ENCODE measurements around the gene KDM5B. TPM values are rescaled to one million over a fixed set of nuclear protein-coding genes. Genes with fewer than 3 reads are reported as not detected.

Gene KDM5B
- polyA plus RNA-seq, 3 donors: 3.4 to 12.5 (median 10.6) TPM

DNA sequence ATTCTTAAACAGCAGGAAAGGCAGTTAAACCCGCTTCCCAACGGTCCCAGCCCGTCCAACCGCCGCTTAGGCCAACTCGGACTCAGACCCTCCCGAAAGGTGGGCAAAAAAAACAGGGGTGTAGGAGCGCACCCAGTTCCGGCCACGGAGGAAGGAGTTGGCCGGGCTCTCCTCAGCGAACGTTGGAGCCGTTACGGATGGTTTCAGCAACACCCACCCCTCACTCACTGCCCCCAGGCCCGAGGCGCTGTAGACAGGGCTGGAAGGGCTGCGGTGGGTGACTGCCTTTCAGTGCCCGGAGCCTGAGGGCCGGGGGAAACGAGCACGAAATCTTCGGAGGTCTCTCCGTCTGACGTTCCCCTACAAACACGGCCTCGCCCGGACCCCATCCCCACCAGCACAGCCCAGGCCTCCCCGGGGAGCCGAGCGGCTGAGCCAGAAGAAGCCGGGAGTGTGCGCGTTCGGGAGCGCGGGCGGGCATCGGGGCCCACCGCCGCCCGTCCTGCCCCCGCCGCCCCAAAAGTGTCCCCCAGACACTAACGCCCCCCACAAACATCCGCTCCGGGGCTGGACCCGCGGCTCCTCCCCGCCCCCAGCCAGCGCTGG, 1.3 kb downstream of the KDM5B start:
- DNase-seq: no peak
- peaks cover 0 to 10% of the 10 kb centered on the region in 2 donors for H3K27me3 ChIP-seq (ENCODE audit: control insufficient read depth in 2 of 2, insufficient read depth in 2 of 2, low read length in 2 of 2)
- peak overlapping the region; percentile 81 for H2AFZ ChIP-seq (ENCODE audit: insufficient read depth, low read depth, low read length, poor library complexity, severe bottlenecking)
- peaks cover 10 to 20% (median 12%) of the 10 kb centered on the region in 3 donors for H3K27me3 Mint-ChIP-seq (ENCODE audit: low read depth in 3 of 3)
- H3K9me3 ChIP-seq (replicated peaks in 1 of 2; ENCODE audit: control insufficient read depth in 1 of 2, insufficient read depth in 1 of 2, low read length in 2 of 2): no peaks in the 10 kb centered on the region
- peaks cover 58% of the 10 kb centered on the region for H3K4me1 Mint-ChIP-seq
- H3K4me3 Mint-ChIP-seq: peak overlapping the region; percentile 87 to 91
- H3K36me3 ChIP-seq (replicated peaks in 1 of 2; ENCODE audit: control insufficient read depth in 1 of 2, insufficient read depth in 2 of 2, low read length in 2 of 2): no peaks in the 10 kb centered on the region
- peak overlapping the region; percentile 52 to 92 (median 80) for H3K4me3 ChIP-seq (replicated peaks in 1 of 3; ENCODE audit: low read depth in 2 of 3, low read length in 3 of 3)
- intact Hi-C loops (cut with micrococcal nuclease): loop anchor here in 1 of 2 donors (5.0 kb wide), 2 partner anchors 80 to 160 kb away; partner anchors contain the start of genes CYB5R1 and RABIF
- WGBS (ENCODE audit: insufficient coverage): under 1% methylated on average over 38 of the region's 51 CpGs
- H3K79me2 ChIP-seq (ENCODE audit: insufficient read depth, low read length): peaks cover 66% of the 10 kb centered on the region
- peaks cover 45 to 53% of the 10 kb centered on the region in 2 donors for H3K4me1 ChIP-seq (ENCODE audit: control insufficient read depth in 1 of 2, insufficient read depth in 2 of 2, low read length in 2 of 2)
- H4K20me1 ChIP-seq (ENCODE audit: insufficient read depth, low read length): peaks cover 40% of the 10 kb centered on the region
- H3K4me2 ChIP-seq (replicated peaks; ENCODE audit: extremely low read depth, low read length, poor library complexity, severe bottlenecking): peak overlapping the region; percentile 92
- peak overlapping the region in 1 of 2 donors; percentile 83 for H3K27ac ChIP-seq (ENCODE audit: low read depth in 1 of 2, low read length in 2 of 2)
- TF ChIP-seq, protein P1, sequence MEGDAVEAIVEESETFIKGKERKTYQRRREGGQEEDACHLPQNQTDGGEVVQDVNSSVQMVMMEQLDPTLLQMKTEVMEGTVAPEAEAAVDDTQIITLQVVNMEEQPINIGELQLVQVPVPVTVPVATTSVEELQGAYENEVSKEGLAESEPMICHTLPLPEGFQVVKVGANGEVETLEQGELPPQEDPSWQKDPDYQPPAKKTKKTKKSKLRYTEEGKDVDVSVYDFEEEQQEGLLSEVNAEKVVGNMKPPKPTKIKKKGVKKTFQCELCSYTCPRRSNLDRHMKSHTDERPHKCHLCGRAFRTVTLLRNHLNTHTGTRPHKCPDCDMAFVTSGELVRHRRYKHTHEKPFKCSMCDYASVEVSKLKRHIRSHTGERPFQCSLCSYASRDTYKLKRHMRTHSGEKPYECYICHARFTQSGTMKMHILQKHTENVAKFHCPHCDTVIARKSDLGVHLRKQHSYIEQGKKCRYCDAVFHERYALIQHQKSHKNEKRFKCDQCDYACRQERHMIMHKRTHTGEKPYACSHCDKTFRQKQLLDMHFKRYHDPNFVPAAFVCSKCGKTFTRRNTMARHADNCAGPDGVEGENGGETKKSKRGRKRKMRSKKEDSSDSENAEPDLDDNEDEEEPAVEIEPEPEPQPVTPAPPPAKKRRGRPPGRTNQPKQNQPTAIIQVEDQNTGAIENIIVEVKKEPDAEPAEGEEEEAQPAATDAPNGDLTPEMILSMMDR (IDR thresholded peaks at IDR 0.05): no peak
- H3K36me3 Mint-ChIP-seq: peaks cover 0 to 2% of the 10 kb centered on the region in 2 donors
- H3K9ac ChIP-seq (ENCODE audit: insufficient read depth, low read length, poor library complexity, severe bottlenecking): peak overlapping the region; percentile 86
- no peaks in the 10 kb centered on the region for H3K9me3 Mint-ChIP-seq
- H3K27ac Mint-ChIP-seq: peak overlapping the region in 5 of 7 donors; percentile 37 to 84 (median 53)

DNA sequence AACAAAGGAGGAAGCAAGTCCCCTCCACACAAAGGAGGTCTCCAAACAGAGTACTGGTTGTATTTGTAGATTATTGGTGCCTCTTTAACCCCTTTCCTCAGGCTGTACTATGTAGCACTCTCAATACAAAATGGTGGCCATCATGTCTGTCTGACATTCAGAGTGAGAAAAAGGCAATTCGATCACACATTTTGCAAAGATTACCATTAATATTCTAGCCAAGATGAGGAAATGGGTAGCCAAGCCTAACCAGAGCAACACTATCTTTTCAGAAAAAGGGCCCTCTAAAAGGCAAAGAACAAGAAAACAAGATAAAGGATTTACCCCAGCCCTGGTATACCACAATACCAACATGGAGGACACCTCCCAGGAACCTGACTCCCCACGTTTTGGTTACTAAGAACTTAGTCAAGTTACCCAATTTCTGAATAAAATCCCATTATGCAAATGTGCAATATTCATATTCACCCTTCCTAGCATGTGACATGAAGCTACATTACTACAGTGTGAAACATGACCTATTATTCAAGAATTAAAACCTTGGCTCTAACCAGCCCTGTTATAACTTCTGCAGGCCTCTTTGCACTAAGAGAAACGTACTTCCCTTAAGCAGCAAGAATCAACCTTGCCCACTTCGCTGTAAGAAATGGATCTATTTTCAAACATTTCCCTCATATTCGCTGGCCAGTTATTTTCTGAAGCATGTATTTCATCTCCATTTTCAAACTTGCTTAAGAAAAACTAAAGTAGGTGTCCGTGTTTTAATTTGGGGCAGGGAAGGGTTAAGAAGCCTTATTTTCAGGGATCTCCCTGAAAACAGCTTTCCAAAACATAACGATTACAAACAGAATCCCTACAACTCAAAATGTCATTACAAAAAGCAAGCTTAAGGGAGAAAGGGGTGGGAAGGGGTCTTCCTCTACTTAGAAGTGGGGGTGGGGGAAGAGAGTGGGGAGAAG, 2.1 kb downstream of the KDM5B start:
- peak overlapping the region; percentile 86 for H3K9ac ChIP-seq (ENCODE audit: insufficient read depth, low read length, poor library complexity, severe bottlenecking)
- intact Hi-C loops (cut with micrococcal nuclease): loop anchor here in 1 of 2 donors (5.0 kb wide), 2 partner anchors 81 to 161 kb away; partner anchors contain the start of genes CYB5R1 and RABIF
- H3K4me1 ChIP-seq (ENCODE audit: control insufficient read depth in 1 of 2, insufficient read depth in 2 of 2, low read length in 2 of 2): peaks cover 38 to 46% of the 10 kb centered on the region in 2 donors
- H4K20me1 ChIP-seq (ENCODE audit: insufficient read depth, low read length): peaks cover 47% of the 10 kb centered on the region
- TF ChIP-seq, protein P1 (IDR thresholded peaks at IDR 0.05): no peak
- H3K36me3 Mint-ChIP-seq: no peaks in the 10 kb centered on the region
- H3K27ac ChIP-seq (ENCODE audit: low read depth in 1 of 2, low read length in 2 of 2): peak overlapping the region in 1 of 2 donors; percentile 83
- DNase-seq: peak in 2 of 3 donors; percentile 54 to 62
- H3K4me3 ChIP-seq (replicated peaks in 1 of 3; ENCODE audit: low read depth in 2 of 3, low read length in 3 of 3): peak overlapping the region; percentile 52 to 92 (median 80)
- peak overlapping the region; percentile 81 for H2AFZ ChIP-seq (ENCODE audit: insufficient read depth, low read depth, low read length, poor library complexity, severe bottlenecking)
- peak overlapping the region; percentile 87 to 91 for H3K4me3 Mint-ChIP-seq
- H3K9me3 Mint-ChIP-seq: no peaks in the 10 kb centered on the region
- no peaks in the 10 kb centered on the region for H3K36me3 ChIP-seq (replicated peaks in 1 of 2; ENCODE audit: control insufficient read depth in 1 of 2, insufficient read depth in 2 of 2, low read length in 2 of 2)
- H3K79me2 ChIP-seq (ENCODE audit: insufficient read depth, low read length): peaks cover 72% of the 10 kb centered on the region
- H3K27me3 Mint-ChIP-seq (ENCODE audit: low read depth in 3 of 3): peaks cover 4 to 13% (median 8%) of the 10 kb centered on the region in 3 donors
- no peaks in the 10 kb centered on the region for H3K9me3 ChIP-seq (replicated peaks in 1 of 2; ENCODE audit: control insufficient read depth in 1 of 2, insufficient read depth in 1 of 2, low read length in 2 of 2)
- peaks cover 0 to 3% of the 10 kb centered on the region in 2 donors for H3K27me3 ChIP-seq (ENCODE audit: control insufficient read depth in 2 of 2, insufficient read depth in 2 of 2, low read length in 2 of 2)
- peak overlapping the region in 6 of 7 donors; percentile 27 to 76 (median 40) for H3K27ac Mint-ChIP-seq
- H3K4me2 ChIP-seq (replicated peaks; ENCODE audit: extremely low read depth, low read length, poor library complexity, severe bottlenecking): peak overlapping the region; percentile 92
- 0% methylated on average over 3 of the region's 7 CpGs for WGBS (ENCODE audit: insufficient coverage)
- H3K4me1 Mint-ChIP-seq: peaks cover 52% of the 10 kb centered on the region

All from CD14-positive monocyte (primary cell).